ENCODE data around the gene RPH3AL. TPM values are rescaled to one million over a fixed set of nuclear protein-coding genes. Genes with fewer than 3 reads are reported as not detected.
"Not testable (repeated sequence)": the region's sequence is repeated elsewhere in the genome, so short reads cannot be mapped to it uniquely, and the experiment has no call there.

The RPH3AL gene
- total RNA-seq, 1 donor, result 2.9 TPM

- H3K9me3 ChIP-seq (ENCODE audit: low read depth, low read length), result no peaks in the 10 kb centered on the region
- no peaks in the 10 kb centered on the region for H3K36me3 ChIP-seq (ENCODE audit: insufficient read depth, low read length)
- no peak overlapping the region for H2AFZ ChIP-seq (ENCODE audit: low read length)
- no peaks in the 10 kb centered on the region for H4K20me1 ChIP-seq (ENCODE audit: insufficient read depth, low read length)
- no peak overlapping the region for H3K27ac ChIP-seq (ENCODE audit: low read depth, low read length)
- H3K4me2 ChIP-seq (ENCODE audit: insufficient read depth, low read length), result no peak overlapping the region
- no peaks in the 10 kb centered on the region for H3K79me2 ChIP-seq (ENCODE audit: insufficient read depth, low read length)
- no peaks in the 10 kb centered on the region for H3K27me3 ChIP-seq (ENCODE audit: insufficient read depth, low read length)
- no peak for TF ChIP-seq CTCF (IDR thresholded peaks at IDR 0.05; ENCODE audit: extremely low read depth, low read depth, low read length)
- no peaks in the 10 kb centered on the region for H3K4me1 ChIP-seq (ENCODE audit: insufficient read depth, low read length)
- no peak for DNase-seq (ENCODE audit: insufficient read length, low spot score, missing footprints)
- H3K4me3 ChIP-seq (ENCODE audit: insufficient read depth, low read length), result no peak overlapping the region
Observed at GRCh38 chr17:373613-374230, 21.1 kb upstream of the RPH3AL start.

GRCh38 chr17:372157-373152, 19.8 kb upstream of the RPH3AL start:
- TF ChIP-seq CTCF (IDR thresholded peaks at IDR 0.05; ENCODE audit: extremely low read depth, low read depth, low read length), result no peak
- no peak overlapping the region for H3K4me3 ChIP-seq (ENCODE audit: insufficient read depth, low read length)
- no peaks in the 10 kb centered on the region for H3K4me1 ChIP-seq (ENCODE audit: insufficient read depth, low read length)
- H3K4me2 ChIP-seq (ENCODE audit: insufficient read depth, low read length), result no peak overlapping the region
- H3K27me3 ChIP-seq (ENCODE audit: insufficient read depth, low read length), result no peaks in the 10 kb centered on the region
- H3K9me3 ChIP-seq (ENCODE audit: low read depth, low read length), result peaks cover 2% of the 10 kb centered on the region
- no peak overlapping the region for H3K27ac ChIP-seq (ENCODE audit: low read depth, low read length)
- no peaks in the 10 kb centered on the region for H3K79me2 ChIP-seq (ENCODE audit: insufficient read depth, low read length)
- no peaks in the 10 kb centered on the region for H3K36me3 ChIP-seq (ENCODE audit: insufficient read depth, low read length)
- no peaks in the 10 kb centered on the region for H4K20me1 ChIP-seq (ENCODE audit: insufficient read depth, low read length)
- no peak for DNase-seq (ENCODE audit: insufficient read length, low spot score, missing footprints)
- peak overlapping the region; percentile 14 for H2AFZ ChIP-seq (ENCODE audit: low read length)

GRCh38 chr17:371583-371982, 19.0 kb upstream of the RPH3AL start:
- H3K9me3 ChIP-seq (ENCODE audit: low read depth, low read length), result peaks cover 2% of the 10 kb centered on the region
- no peak for DNase-seq (ENCODE audit: insufficient read length, low spot score, missing footprints)
- H3K36me3 ChIP-seq (ENCODE audit: insufficient read depth, low read length), result no peaks in the 10 kb centered on the region
- no peak overlapping the region for H3K4me3 ChIP-seq (ENCODE audit: insufficient read depth, low read length)
- no peaks in the 10 kb centered on the region for H3K79me2 ChIP-seq (ENCODE audit: insufficient read depth, low read length)
- H3K27ac ChIP-seq (ENCODE audit: low read depth, low read length), result no peak overlapping the region
- H4K20me1 ChIP-seq (ENCODE audit: insufficient read depth, low read length), result no peaks in the 10 kb centered on the region
- no peaks in the 10 kb centered on the region for H3K4me1 ChIP-seq (ENCODE audit: insufficient read depth, low read length)
- no peak overlapping the region for H2AFZ ChIP-seq (ENCODE audit: low read length)
- no peak for TF ChIP-seq CTCF (IDR thresholded peaks at IDR 0.05; ENCODE audit: extremely low read depth, low read depth, low read length)
- no peaks in the 10 kb centered on the region for H3K27me3 ChIP-seq (ENCODE audit: insufficient read depth, low read length)
- H3K4me2 ChIP-seq (ENCODE audit: insufficient read depth, low read length), result no peak overlapping the region

GRCh38 chr17:367656-368055, 15.0 kb upstream of the RPH3AL start:
- H3K4me1 ChIP-seq (ENCODE audit: insufficient read depth, low read length); H3K36me3 ChIP-seq (ENCODE audit: insufficient read depth, low read length); H4K20me1 ChIP-seq (ENCODE audit: insufficient read depth, low read length); H3K79me2 ChIP-seq (ENCODE audit: insufficient read depth, low read length); H2AFZ ChIP-seq (ENCODE audit: low read length); H3K27ac ChIP-seq (ENCODE audit: low read depth, low read length); DNase-seq (ENCODE audit: insufficient read length, low spot score, missing footprints); H3K9me3 ChIP-seq (ENCODE audit: low read depth, low read length); H3K27me3 ChIP-seq (ENCODE audit: insufficient read depth, low read length); H3K4me3 ChIP-seq (ENCODE audit: insufficient read depth, low read length); H3K4me2 ChIP-seq (ENCODE audit: insufficient read depth, low read length): not testable (repeated sequence)

GRCh38 chr17:366657-367615, 14.3 kb upstream of the RPH3AL start:
- H3K4me2 ChIP-seq (ENCODE audit: insufficient read depth, low read length); H3K36me3 ChIP-seq (ENCODE audit: insufficient read depth, low read length); H3K27ac ChIP-seq (ENCODE audit: low read depth, low read length); H3K9me3 ChIP-seq (ENCODE audit: low read depth, low read length); H3K79me2 ChIP-seq (ENCODE audit: insufficient read depth, low read length); H3K4me1 ChIP-seq (ENCODE audit: insufficient read depth, low read length); H2AFZ ChIP-seq (ENCODE audit: low read length); H3K27me3 ChIP-seq (ENCODE audit: insufficient read depth, low read length); H3K4me3 ChIP-seq (ENCODE audit: insufficient read depth, low read length); DNase-seq (ENCODE audit: insufficient read length, low spot score, missing footprints); H4K20me1 ChIP-seq (ENCODE audit: insufficient read depth, low read length): not testable (repeated sequence)

Data from osteoblast (primary cell).